Measurements from ENCODE around the gene PLA2G4B.

DNA sequence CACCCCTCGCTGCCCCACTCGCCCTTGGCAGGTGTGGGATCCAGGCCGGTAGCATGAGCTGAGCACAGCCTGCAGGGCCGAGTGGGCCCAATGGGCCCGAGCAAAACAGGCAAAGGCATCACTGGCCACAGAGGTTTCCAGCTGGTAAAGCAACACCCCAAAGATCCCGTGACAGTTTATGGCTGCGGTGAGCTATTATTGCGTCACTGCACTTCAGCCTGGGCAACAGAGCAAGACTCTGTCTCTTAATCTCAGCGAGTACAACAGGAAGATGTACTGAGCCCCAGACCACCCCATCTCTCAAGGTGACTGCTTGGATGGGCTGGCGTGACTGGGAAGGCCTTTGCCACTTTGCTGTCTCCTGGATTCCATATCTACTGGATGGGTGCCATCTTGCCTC is 6.4 kb upstream of the PLA2G4B start:
- TF ChIP-seq, protein P1, sequence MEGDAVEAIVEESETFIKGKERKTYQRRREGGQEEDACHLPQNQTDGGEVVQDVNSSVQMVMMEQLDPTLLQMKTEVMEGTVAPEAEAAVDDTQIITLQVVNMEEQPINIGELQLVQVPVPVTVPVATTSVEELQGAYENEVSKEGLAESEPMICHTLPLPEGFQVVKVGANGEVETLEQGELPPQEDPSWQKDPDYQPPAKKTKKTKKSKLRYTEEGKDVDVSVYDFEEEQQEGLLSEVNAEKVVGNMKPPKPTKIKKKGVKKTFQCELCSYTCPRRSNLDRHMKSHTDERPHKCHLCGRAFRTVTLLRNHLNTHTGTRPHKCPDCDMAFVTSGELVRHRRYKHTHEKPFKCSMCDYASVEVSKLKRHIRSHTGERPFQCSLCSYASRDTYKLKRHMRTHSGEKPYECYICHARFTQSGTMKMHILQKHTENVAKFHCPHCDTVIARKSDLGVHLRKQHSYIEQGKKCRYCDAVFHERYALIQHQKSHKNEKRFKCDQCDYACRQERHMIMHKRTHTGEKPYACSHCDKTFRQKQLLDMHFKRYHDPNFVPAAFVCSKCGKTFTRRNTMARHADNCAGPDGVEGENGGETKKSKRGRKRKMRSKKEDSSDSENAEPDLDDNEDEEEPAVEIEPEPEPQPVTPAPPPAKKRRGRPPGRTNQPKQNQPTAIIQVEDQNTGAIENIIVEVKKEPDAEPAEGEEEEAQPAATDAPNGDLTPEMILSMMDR (IDR thresholded peaks at IDR 0.05; ENCODE audit: insufficient read depth, low read depth, low read length): no peak
- TF ChIP-seq EZH2 (IDR thresholded peaks at IDR 0.05; ENCODE audit: insufficient read depth, low read length): no peak

Measured in astrocyte (in vitro differentiated cells and primary cell).